ENCODE measurements around the gene CIB2. TPM values are rescaled to one million over a fixed set of nuclear protein-coding genes. Genes with fewer than 3 reads are reported as not detected.

Gene CIB2
- total and polyA plus RNA-seq, 7 donors: 3.5 to 41.4 (median 10.5) TPM

GRCh38 chr15:78067328-78068228 is 63.7 kb downstream of the CIB2 start:
- TF ChIP-seq POLR2A (IDR thresholded peaks at IDR 0.05) (no peak), CTCF (IDR thresholded peaks at IDR 0.05) (no peak), POLR2AphosphoS5 (IDR thresholded peaks at IDR 0.05) (no peak), EP300 (IDR thresholded peaks at IDR 0.05) (no peak)
- Histone ChIP-seq H3K9me3 (no peaks in the 10 kb centered on the region), H3K36me3 (no peaks in the 10 kb centered on the region), H3K27ac (peak overlapping the region; percentile 69 to 90 (median 77)), H3K27me3 (no peaks in the 10 kb centered on the region), H3K4me3 (no peak overlapping the region), H3K4me1 (peaks cover 0 to 96% (median 90%) of the 10 kb centered on the region in 4 donors)
- intact Hi-C loops (cut with DNase I): no loop called here
- 4 to 37% methylated on average over 1 of the region's 1 CpG for WGBS, 2 donors
- DNase-seq: peak; percentile 61

- no peaks in the 10 kb centered on the region for H3K36me3 ChIP-seq
- 37 to 52% methylated on average over 7 of the region's 7 CpGs for WGBS, 2 donors
- intact Hi-C loops (cut with DNase I): no loop called here
- H3K4me1 ChIP-seq: peaks cover 0 to 96% (median 87%) of the 10 kb centered on the region in 4 donors
- H3K27me3 ChIP-seq: no peaks in the 10 kb centered on the region
- H3K4me3 ChIP-seq: no peak overlapping the region
- peak overlapping the region; percentile 69 to 90 (median 77) for H3K27ac ChIP-seq
- no peaks in the 10 kb centered on the region for H3K9me3 ChIP-seq
- TF ChIP-seq EP300 (IDR thresholded peaks at IDR 0.05): no peak
- no peak for TF ChIP-seq CTCF (IDR thresholded peaks at IDR 0.05)
- no peak for TF ChIP-seq POLR2A (IDR thresholded peaks at IDR 0.05)
- no peak for TF ChIP-seq POLR2AphosphoS5 (IDR thresholded peaks at IDR 0.05)
- peak; percentile 65 for DNase-seq
Measured at GRCh38 chr15:78065973-78066946, 65.0 kb downstream of the CIB2 start.

- Histone ChIP-seq H3K4me3 (no peak overlapping the region), H3K36me3 (no peaks in the 10 kb centered on the region), H3K27ac (peak overlapping the region; percentile 69 to 90 (median 77)), H3K27me3 (no peaks in the 10 kb centered on the region), H3K9me3 (no peaks in the 10 kb centered on the region), H3K4me1 (peaks cover 0 to 92% (median 84%) of the 10 kb centered on the region in 4 donors)
- WGBS, 2 donors: 43 to 68% methylated on average over 5 of the region's 5 CpGs
- TF ChIP-seq EP300 (IDR thresholded peaks at IDR 0.05): no peak
- peak; percentile 46 to 70 (median 57) for TF ChIP-seq POLR2AphosphoS5 (IDR thresholded peaks at IDR 0.05)
- no peak for TF ChIP-seq POLR2A (IDR thresholded peaks at IDR 0.05)
- intact Hi-C loops (cut with DNase I): no loop called here
- DNase-seq: peak; percentile 91
Measured at GRCh38 chr15:78065284-78065872, 65.9 kb downstream of the CIB2 start.

GRCh38 chr15:78064544-78064943 is 66.7 kb downstream of the CIB2 start:
- Histone ChIP-seq H3K36me3 (no peaks in the 10 kb centered on the region), H3K27me3 (no peaks in the 10 kb centered on the region), H3K4me3 (no peak overlapping the region), H3K27ac (peak overlapping the region; percentile 69 to 90 (median 77)), H3K9me3 (no peaks in the 10 kb centered on the region), H3K4me1 (peaks cover 0 to 87% (median 80%) of the 10 kb centered on the region in 4 donors)
- no peak for DNase-seq
- intact Hi-C loops (cut with DNase I): no loop called here
- WGBS, 2 donors: 81 to 86% methylated on average over 2 of the region's 2 CpGs
- TF ChIP-seq POLR2AphosphoS5 (IDR thresholded peaks at IDR 0.05) (peak in 3 of 4 donors; percentile 19 to 42 (median 42)), EP300 (IDR thresholded peaks at IDR 0.05) (no peak)

GRCh38 chr15:78063970-78064385 is 67.3 kb downstream of the CIB2 start:
- H3K27ac ChIP-seq: peak overlapping the region; percentile 69 to 90 (median 77)
- H3K4me1 ChIP-seq: peaks cover 0 to 87% (median 80%) of the 10 kb centered on the region in 4 donors
- H3K27me3 ChIP-seq: no peaks in the 10 kb centered on the region
- intact Hi-C loops (cut with DNase I): no loop called here
- no peaks in the 10 kb centered on the region for H3K9me3 ChIP-seq
- no peak overlapping the region for H3K4me3 ChIP-seq
- no peaks in the 10 kb centered on the region for H3K36me3 ChIP-seq
- DNase-seq: no peak
- TF ChIP-seq EP300 (IDR thresholded peaks at IDR 0.05): no peak
- no peak for TF ChIP-seq CTCF (IDR thresholded peaks at IDR 0.05)
- no peak for TF ChIP-seq POLR2A (IDR thresholded peaks at IDR 0.05)
- TF ChIP-seq POLR2AphosphoS5 (IDR thresholded peaks at IDR 0.05): no peak
- WGBS, 2 donors: 79 to 86% methylated on average over 5 of the region's 5 CpGs

Data from sigmoid colon (tissue), 7 donors.